ENCODE measurements around the gene AIF1L.

GRCh38 chr9:131126059-131126426, 29.7 kb downstream of the AIF1L start:
- TF ChIP-seq POLR2A (IDR thresholded peaks at IDR 0.05) = no peak
- no peak for TF ChIP-seq CTCF (IDR thresholded peaks at IDR 0.05)
